Testis (tissue), 3 donors: ENCODE data around the gene UBE2M. TPM values are rescaled to one million over a fixed set of nuclear protein-coding genes. Genes with fewer than 3 reads are reported as not detected.
A peak's percentile ranks its signal among the peaks of the same experiment; 100 is the strongest.

Source experiments
- DNase-seq: peaks from one replicate; pipeline ENCODE4 v3.0.0-alpha.2; 2019
- H3K27ac ChIP-seq, 2 donors: fragments of 200-600 bp; sonication (generic); one replicate each; pipeline ENCODE4 v1.5.1; 2019
- H3K27me3 ChIP-seq: fragments of 200-600 bp; sonication (generic); one replicate; pipeline ENCODE4 v1.5.1; 2019
- H3K36me3 ChIP-seq: fragments of 200-600 bp; sonication (generic); one replicate; pipeline ENCODE4 v1.5.1; 2017; ENCODE audit warnings: low read depth; ENCODE audit errors: missing control alignments
- H3K4me1 ChIP-seq: fragments of 200-600 bp; sonication (generic); one replicate; pipeline ENCODE4 v1.5.1; 2019
- H3K4me3 ChIP-seq, 2 donors: fragments of 200-600 bp; sonication (generic); one replicate each; pipeline ENCODE4 v1.5.1; 2017 to 2019
- H3K9me3 ChIP-seq: fragments of 200-600 bp; sonication (generic); one replicate; pipeline ENCODE4 v1.5.1; 2017
- CTCF ChIP-seq, 3 experiments: fragments of 450-650 bp in 2 of 3; fragments of 200-600 bp in 1 of 3; sonication (generic) in 1 of 3; IDR thresholded peaks; one replicate each; pipeline ENCODE4 v1.5.1; 2016 to 2019; ENCODE audit warnings: antibody characterized with exemption in 3 of 3, mild to moderate bottlenecking in 2 of 3, moderate library complexity in 1 of 3
- POLR2A ChIP-seq: fragments of 450-650 bp; IDR thresholded peaks from one replicate; pipeline ENCODE4 v1.6.1; 2017; ENCODE audit warnings: antibody characterized with exemption, mild to moderate bottlenecking, moderate library complexity
- WGBS, 2 donors: methylation state at CpG; one replicate each; pipeline ENCODE4 v1.1.5; 2018; 5-methylcytosine and 5-hydroxymethylcytosine counted together
- intact Hi-C: fragments of 100-400 bp; cut with DNase I; formaldehyde crosslinking; loops from one replicate; pipeline ENCODE4 v1.15.1; 2023; ENCODE audit warnings: low total_unique reads
- polyA plus RNA-seq: library from polyadenylated mRNA; stranded (reverse); fragments of 350-450 nt; fragmentation: Illumina TruSeq; extraction: RNeasy Lipid Tissue Mini Kit (QIAGEN cat#74804); gene quantifications from one replicate; pipeline ENCODE4 v1.2.3, GENCODE V29; 2014; ENCODE audit warnings: low read depth, low replicate concordance; ENCODE audit not compliant: insufficient read depth
- total RNA-seq, 2 donors: library from RNA; depleted of rRNA; stranded (reverse); fragments of >200 nt; gene quantifications; one replicate each; pipeline ENCODE4 v1.2.3, GENCODE V29; 2016

Gene UBE2M
- total and polyA plus RNA-seq, 3 donors from 2014 or later = 65.0 to 155 (median 65.2) TPM

GRCh38 chr19:58585442-58586132 lies 27.2 kb upstream of the UBE2M start:
- TF ChIP-seq POLR2A (no peak), CTCF (IDR thresholded peaks at IDR 0.05) (no peak)
- intact Hi-C loops = no loop called here

GRCh38 chr19:58584498-58585441 lies 26.4 kb upstream of the UBE2M start:
- DNase-seq = peak; percentile 69
- no peaks in the 10 kb centered on the region for H3K27me3 ChIP-seq
- no peaks in the 10 kb centered on the region for H3K36me3 ChIP-seq
- TF ChIP-seq CTCF (IDR thresholded peaks at IDR 0.05) = no peak
- H3K4me1 ChIP-seq = peaks cover 15% of the 10 kb centered on the region
- WGBS, 2 donors = 61 to 76% methylated on average over 9 of the region's 9 CpGs
- intact Hi-C loops = no loop called here
- no peaks in the 10 kb centered on the region for H3K9me3 ChIP-seq
- H3K4me3 ChIP-seq = no peak overlapping the region
- H3K27ac ChIP-seq = peak overlapping the region in 1 of 2 donors; percentile 24

More at GRCh38 chr19:58585442-58586132, 27.2 kb upstream of the UBE2M start:
- Histone ChIP-seq H3K9me3 (no peaks in the 10 kb centered on the region), H3K36me3 (no peaks in the 10 kb centered on the region), H3K4me1 (peaks cover 15% of the 10 kb centered on the region), H3K4me3 (no peak overlapping the region), H3K27ac (no peak overlapping the region), H3K27me3 (no peaks in the 10 kb centered on the region)
- DNase-seq = no peak
- 55 to 86% methylated on average over 2 to 6 of the region's 6 CpGs for WGBS, 2 donors

- Histone ChIP-seq H3K9me3 (no peaks in the 10 kb centered on the region), H3K27ac (no peak overlapping the region), H3K36me3 (no peaks in the 10 kb centered on the region), H3K4me1 (peaks cover 15% of the 10 kb centered on the region), H3K27me3 (no peaks in the 10 kb centered on the region), H3K4me3 (no peak overlapping the region)
- intact Hi-C loops = no loop called here
- TF ChIP-seq CTCF (IDR thresholded peaks at IDR 0.05) = no peak
- TF ChIP-seq POLR2A = no peak
- no peak for DNase-seq
- 78 to 94% methylated on average over 2 to 6 of the region's 6 CpGs for WGBS, 2 donors
Observed at GRCh38 chr19:58582985-58583384, 24.6 kb upstream of the UBE2M start.

GRCh38 chr19:58581227-58582141 lies 23.1 kb upstream of the UBE2M start:
- 39 to 57% methylated on average over 36 to 62 of the region's 62 CpGs for WGBS, 2 donors

More at GRCh38 chr19:58581227-58582141, 23.1 kb upstream of the UBE2M start:
- peak; percentile 89 for DNase-seq
- intact Hi-C loops = no loop called here
- Histone ChIP-seq H3K36me3 (no peaks in the 10 kb centered on the region), H3K27ac (peak overlapping the region in 1 of 2 donors; percentile 20), H3K4me3 (peak overlapping the region in 1 of 2 donors; percentile 36), H3K27me3 (no peaks in the 10 kb centered on the region), H3K9me3 (no peaks in the 10 kb centered on the region), H3K4me1 (peaks cover 15% of the 10 kb centered on the region)
- TF ChIP-seq POLR2A (no peak), CTCF (IDR thresholded peaks at IDR 0.05) (peak; percentile 67 to 81 (median 72))
